GM12874 (cell line): ENCODE data around the gene SDK1.

Experiments
- CTCF ChIP-seq: IDR thresholded peaks from 2 replicates; pipeline ENCODE4 v1.5.1; 2011; ENCODE audit warnings: low read depth, mild to moderate bottlenecking, control low read depth, low read length, moderate library complexity; ENCODE audit not compliant: insufficient read depth

The SDK1 gene

GRCh38 chr7:4209966-4210365, 908.9 kb downstream of the SDK1 start:
- no peak for TF ChIP-seq CTCF

GRCh38 chr7:4210821-4211220, 909.8 kb downstream of the SDK1 start:
- no peak for TF ChIP-seq CTCF

- TF ChIP-seq CTCF: no peak
These were observed 910.2 kb downstream of the SDK1 start for GRCh38 chr7:4211261-4211660.

GRCh38 chr7:4212376-4212775, 911.3 kb downstream of the SDK1 start:
- TF ChIP-seq CTCF: no peak

GRCh38 chr7:4214291-4215155, 913.5 kb downstream of the SDK1 start:
- no peak for TF ChIP-seq CTCF

GRCh38 chr7:4215176-4215720, 914.2 kb downstream of the SDK1 start:
- TF ChIP-seq CTCF: no peak

GRCh38 chr7:4216016-4216415, 915.0 kb downstream of the SDK1 start:
- no peak for TF ChIP-seq CTCF
